Tibial artery (tissue), 4 donors: ENCODE data around the gene KISS1R.

Experiments
- DNase-seq, 2 donors: peaks; one replicate each; pipeline ENCODE4 v3.0.0-alpha.2; 2019
- H3K27ac ChIP-seq, 2 donors: fragments of 200-600 bp; sonication (generic) in 1 of 2; 1 replicate in 1 of 2; 2 replicates in 1 of 2; pipeline ENCODE4 v1.5.1; 2018 to 2019; ENCODE audit warnings: mild to moderate bottlenecking in 1 of 2
- H3K27me3 ChIP-seq, 2 donors: fragments of 200-600 bp; sonication (generic) in 1 of 2; one replicate each; pipeline versions ENCODE4 v1.5.1 to v1.6.0; 2016 to 2019
- H3K36me3 ChIP-seq, 3 donors: fragments of 200-600 bp; sonication (generic) in 2 of 3; one replicate each; pipeline ENCODE4 v1.5.1; 2016 to 2019; ENCODE audit warnings: mild to moderate bottlenecking in 2 of 3
- H3K4me1 ChIP-seq, 4 donors: fragments of 200-600 bp; sonication (generic) in 2 of 4; 1 replicate in 3 of 4; 2 replicates in 1 of 4; pipeline ENCODE4 v1.5.1; 2016 to 2019
- H3K4me3 ChIP-seq, 2 donors: fragments of 200-600 bp; sonication (generic) in 1 of 2; 1 replicate in 1 of 2; 2 replicates in 1 of 2; pipeline ENCODE4 v1.5.1; 2018 to 2019; ENCODE audit warnings: mild to moderate bottlenecking in 2 of 2
- H3K9me3 ChIP-seq, 3 donors: fragments of 200-600 bp; sonication (generic) in 1 of 3; one replicate each; pipeline ENCODE4 v1.5.1; 2016 to 2019
- intact Hi-C: fragments of 100-400 bp; cut with DNase I; formaldehyde crosslinking; loops from one replicate; pipeline ENCODE4 v1.15.0; 2023; ENCODE audit warnings: low total_unique reads
- TF ChIP-seq, protein P1 (sequence below), 2 experiments: fragments of 200-600 bp in 1 of 2; fragments of 450-650 bp in 1 of 2; IDR thresholded peaks; one replicate each; pipeline ENCODE4 v1.5.1; 2017 to 2019; ENCODE audit warnings: antibody characterized with exemption in 2 of 2, mild to moderate bottlenecking in 1 of 2, moderate library complexity in 1 of 2

The KISS1R gene

DNA sequence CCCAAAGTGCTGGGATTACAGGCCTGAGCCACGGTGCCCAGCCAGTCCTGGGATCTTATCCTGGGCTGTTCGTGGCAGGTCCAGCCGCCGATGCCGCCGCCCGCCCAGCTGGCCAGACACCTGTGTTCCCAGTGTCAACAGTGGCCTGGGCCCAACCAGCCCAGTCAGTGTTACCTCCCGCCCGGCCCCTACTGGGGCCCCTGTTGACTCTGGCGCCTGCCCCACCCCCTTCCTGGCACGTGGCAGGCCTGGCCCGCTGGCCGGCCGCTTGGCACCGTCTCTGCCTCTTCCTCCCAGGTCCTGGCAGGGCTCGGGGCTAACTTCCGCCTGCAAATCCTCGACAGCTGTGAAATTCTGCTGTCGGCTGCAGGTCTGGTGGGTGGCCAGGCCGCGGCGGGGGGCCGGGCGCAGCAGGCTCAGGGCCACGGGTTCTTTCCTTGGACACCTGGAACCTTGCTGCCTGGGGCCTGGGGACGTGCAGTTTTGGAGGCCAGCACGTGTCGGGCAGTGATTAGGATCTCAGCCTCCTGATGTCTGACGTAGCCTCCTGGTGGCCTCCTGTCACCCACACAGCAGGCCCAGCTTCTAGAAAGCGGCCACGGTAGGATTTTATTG, 17.8 kb downstream of the KISS1R start:
- peaks cover 0 to 32% (median 23%) of the 10 kb centered on the region in 4 donors for H3K4me1 ChIP-seq
- TF ChIP-seq, protein P1, sequence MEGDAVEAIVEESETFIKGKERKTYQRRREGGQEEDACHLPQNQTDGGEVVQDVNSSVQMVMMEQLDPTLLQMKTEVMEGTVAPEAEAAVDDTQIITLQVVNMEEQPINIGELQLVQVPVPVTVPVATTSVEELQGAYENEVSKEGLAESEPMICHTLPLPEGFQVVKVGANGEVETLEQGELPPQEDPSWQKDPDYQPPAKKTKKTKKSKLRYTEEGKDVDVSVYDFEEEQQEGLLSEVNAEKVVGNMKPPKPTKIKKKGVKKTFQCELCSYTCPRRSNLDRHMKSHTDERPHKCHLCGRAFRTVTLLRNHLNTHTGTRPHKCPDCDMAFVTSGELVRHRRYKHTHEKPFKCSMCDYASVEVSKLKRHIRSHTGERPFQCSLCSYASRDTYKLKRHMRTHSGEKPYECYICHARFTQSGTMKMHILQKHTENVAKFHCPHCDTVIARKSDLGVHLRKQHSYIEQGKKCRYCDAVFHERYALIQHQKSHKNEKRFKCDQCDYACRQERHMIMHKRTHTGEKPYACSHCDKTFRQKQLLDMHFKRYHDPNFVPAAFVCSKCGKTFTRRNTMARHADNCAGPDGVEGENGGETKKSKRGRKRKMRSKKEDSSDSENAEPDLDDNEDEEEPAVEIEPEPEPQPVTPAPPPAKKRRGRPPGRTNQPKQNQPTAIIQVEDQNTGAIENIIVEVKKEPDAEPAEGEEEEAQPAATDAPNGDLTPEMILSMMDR (IDR thresholded peaks at IDR 0.05) = peak in 1 of 2 experiments; percentile 9
- intact Hi-C loops = no loop called here
- peak overlapping the region; percentile 30 to 43 for H3K27ac ChIP-seq
- H3K4me3 ChIP-seq = no peak overlapping the region
- no peaks in the 10 kb centered on the region for H3K27me3 ChIP-seq
- peak; percentile 82 to 93 for DNase-seq
- no peaks in the 10 kb centered on the region for H3K9me3 ChIP-seq
- H3K36me3 ChIP-seq = peaks cover 0 to 4% (median 0%) of the 10 kb centered on the region in 3 donors

DNA sequence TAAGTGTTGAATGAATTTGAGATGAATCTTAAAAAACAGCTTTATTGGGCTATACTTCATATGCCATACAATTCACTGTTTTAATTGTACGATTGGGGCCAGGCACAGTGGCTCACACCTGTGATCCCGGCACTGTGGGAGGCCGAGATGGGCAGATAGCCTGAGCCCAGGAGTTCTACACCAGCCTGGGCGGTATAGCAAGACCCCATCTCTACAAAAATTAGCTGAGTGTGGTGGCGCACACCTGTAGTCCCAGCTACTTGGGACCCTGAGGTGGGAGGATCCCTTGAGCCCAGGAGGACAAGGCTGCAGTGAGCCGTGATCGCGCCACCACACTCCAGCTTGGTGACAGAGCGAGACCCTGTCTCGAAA, 19.0 kb downstream of the KISS1R start:
- DNase-seq = no peak
- Histone ChIP-seq H3K9me3 (no peaks in the 10 kb centered on the region), H3K27ac (no peak overlapping the region), H3K36me3 (peaks cover 0 to 4% (median 0%) of the 10 kb centered on the region in 3 donors), H3K4me3 (no peak overlapping the region), H3K27me3 (no peaks in the 10 kb centered on the region), H3K4me1 (peaks cover 0 to 41% (median 29%) of the 10 kb centered on the region in 4 donors)
- intact Hi-C loops = no loop called here
- TF ChIP-seq, protein P1 (IDR thresholded peaks at IDR 0.05) = no peak

- Histone ChIP-seq H3K27me3 (no peaks in the 10 kb centered on the region), H3K4me1 (peaks cover 0 to 44% (median 32%) of the 10 kb centered on the region in 4 donors), H3K36me3 (peaks cover 0 to 4% (median 0%) of the 10 kb centered on the region in 3 donors), H3K27ac (no peak overlapping the region), H3K9me3 (no peaks in the 10 kb centered on the region), H3K4me3 (no peak overlapping the region)
- no peak for DNase-seq
- intact Hi-C loops = no loop called here
- TF ChIP-seq, protein P1 (IDR thresholded peaks at IDR 0.05) = no peak
These were observed 20.1 kb downstream of the KISS1R start for GRCh38 chr19:937259-937694.

DNA sequence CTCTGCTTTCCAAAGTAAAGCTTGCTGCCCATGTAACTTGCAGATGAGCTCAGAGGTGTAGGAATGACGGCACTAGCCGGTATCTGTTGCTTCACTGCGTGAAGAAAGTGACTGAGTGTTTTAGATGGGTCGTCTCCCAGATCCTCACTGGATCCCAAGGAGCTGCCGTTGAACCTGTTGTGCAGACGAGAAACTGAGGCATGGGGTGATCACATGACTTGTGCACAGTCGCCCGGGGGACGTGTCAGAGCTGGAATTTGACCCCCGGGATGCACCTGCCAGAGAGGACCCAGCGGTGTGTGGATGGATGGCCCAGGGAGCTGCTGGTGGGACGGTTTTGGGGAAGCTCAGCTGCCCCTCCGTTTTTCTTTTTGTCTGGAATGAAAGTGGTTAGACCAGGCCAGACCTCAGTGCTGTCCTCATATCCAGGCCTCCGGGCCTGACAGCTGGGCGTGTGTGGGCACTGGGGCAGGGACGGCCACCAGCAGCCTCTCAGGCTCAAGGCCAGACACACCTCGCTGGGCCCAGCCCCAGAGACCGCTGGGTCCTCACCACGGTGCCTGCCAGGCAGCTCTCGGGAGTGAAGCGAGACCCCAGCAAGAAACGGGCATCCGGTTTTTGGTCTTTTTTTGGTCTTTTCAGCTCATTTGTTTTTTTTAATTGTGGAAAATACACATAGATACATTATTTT, 21.2 kb downstream of the KISS1R start:
- H3K27me3 ChIP-seq = no peaks in the 10 kb centered on the region
- intact Hi-C loops = no loop called here
- no peak overlapping the region for H3K4me3 ChIP-seq
- DNase-seq = no peak
- H3K4me1 ChIP-seq = peaks cover 0 to 34% (median 27%) of the 10 kb centered on the region in 4 donors
- H3K36me3 ChIP-seq = peaks cover 0 to 4% (median 0%) of the 10 kb centered on the region in 3 donors
- no peaks in the 10 kb centered on the region for H3K9me3 ChIP-seq
- TF ChIP-seq, protein P1 (IDR thresholded peaks at IDR 0.05) = no peak
- no peak overlapping the region for H3K27ac ChIP-seq

DNA sequence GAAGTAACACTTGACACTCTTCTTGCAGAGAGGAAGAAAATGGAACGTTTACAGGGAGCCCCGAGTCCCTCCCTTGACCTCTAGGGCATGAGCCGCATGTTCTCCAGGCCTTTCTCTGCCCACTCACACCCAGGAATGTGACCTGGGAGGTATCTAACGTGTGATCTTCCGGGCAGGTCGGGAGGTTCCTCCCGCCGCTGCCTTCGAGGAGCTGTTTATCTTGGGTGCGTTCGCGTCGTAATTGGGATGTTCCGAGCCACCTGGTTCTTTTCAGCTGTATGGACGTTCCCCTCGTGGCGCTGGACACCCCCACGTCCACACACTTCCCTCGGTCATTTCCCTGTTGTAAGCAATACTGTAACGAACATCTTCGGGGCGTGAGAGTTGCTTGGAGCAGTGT, 22.3 kb downstream of the KISS1R start:
- intact Hi-C loops = no loop called here
- peaks cover 0 to 4% (median 0%) of the 10 kb centered on the region in 3 donors for H3K36me3 ChIP-seq
- DNase-seq = no peak
- no peak overlapping the region for H3K4me3 ChIP-seq
- TF ChIP-seq, protein P1 (IDR thresholded peaks at IDR 0.05) = no peak
- no peak overlapping the region for H3K27ac ChIP-seq
- H3K27me3 ChIP-seq = no peaks in the 10 kb centered on the region
- H3K9me3 ChIP-seq = no peaks in the 10 kb centered on the region
- H3K4me1 ChIP-seq = peaks cover 0 to 25% (median 19%) of the 10 kb centered on the region in 4 donors
